Coronary artery (tissue), 2 donors: ENCODE data around the gene NMS.

ENCODE experiments used
- DNase-seq: peaks from one replicate; pipeline ENCODE4 v3.0.0-alpha.2; 2017; ENCODE audit warnings: low spot score
- H3K27ac ChIP-seq, 2 donors: fragments of 200-600 bp; sonication (generic); one replicate each; pipeline ENCODE4 v1.5.1; 2016 to 2019
- H3K4me3 ChIP-seq: fragments of 200-600 bp; sonication (generic); 2 replicates; pipeline ENCODE4 v1.5.1; 2016; ENCODE audit warnings: mild to moderate bottlenecking, moderate library complexity
- TF ChIP-seq, protein P1 (sequence below): fragments of 200-600 bp; sonication (generic); IDR thresholded peaks from one replicate; pipeline ENCODE4 v1.5.1; 2019; ENCODE audit warnings: antibody characterized with exemption

Gene NMS

DNA sequence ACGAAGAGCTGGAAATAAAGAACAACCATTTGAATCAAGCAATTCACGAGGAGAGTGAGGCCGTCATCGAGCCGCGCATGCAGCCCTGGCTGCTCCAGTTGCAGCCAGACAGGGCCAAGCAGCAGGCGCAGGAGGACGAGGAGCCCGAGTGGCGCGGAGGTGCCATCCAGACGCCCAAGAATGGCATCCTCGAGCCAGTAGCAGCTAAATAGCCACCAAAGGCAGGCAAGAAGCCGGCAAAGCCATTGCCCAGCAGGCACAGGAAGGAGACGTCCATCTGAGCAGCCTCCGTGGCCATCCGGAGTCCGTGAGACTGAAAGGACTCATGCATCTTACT is 43.9 kb upstream of the NMS start:
- DNase-seq, result no peak
- H3K27ac ChIP-seq, result no peak overlapping the region
- TF ChIP-seq, protein P1, sequence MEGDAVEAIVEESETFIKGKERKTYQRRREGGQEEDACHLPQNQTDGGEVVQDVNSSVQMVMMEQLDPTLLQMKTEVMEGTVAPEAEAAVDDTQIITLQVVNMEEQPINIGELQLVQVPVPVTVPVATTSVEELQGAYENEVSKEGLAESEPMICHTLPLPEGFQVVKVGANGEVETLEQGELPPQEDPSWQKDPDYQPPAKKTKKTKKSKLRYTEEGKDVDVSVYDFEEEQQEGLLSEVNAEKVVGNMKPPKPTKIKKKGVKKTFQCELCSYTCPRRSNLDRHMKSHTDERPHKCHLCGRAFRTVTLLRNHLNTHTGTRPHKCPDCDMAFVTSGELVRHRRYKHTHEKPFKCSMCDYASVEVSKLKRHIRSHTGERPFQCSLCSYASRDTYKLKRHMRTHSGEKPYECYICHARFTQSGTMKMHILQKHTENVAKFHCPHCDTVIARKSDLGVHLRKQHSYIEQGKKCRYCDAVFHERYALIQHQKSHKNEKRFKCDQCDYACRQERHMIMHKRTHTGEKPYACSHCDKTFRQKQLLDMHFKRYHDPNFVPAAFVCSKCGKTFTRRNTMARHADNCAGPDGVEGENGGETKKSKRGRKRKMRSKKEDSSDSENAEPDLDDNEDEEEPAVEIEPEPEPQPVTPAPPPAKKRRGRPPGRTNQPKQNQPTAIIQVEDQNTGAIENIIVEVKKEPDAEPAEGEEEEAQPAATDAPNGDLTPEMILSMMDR, result no peak
- no peak overlapping the region for H3K4me3 ChIP-seq

DNA sequence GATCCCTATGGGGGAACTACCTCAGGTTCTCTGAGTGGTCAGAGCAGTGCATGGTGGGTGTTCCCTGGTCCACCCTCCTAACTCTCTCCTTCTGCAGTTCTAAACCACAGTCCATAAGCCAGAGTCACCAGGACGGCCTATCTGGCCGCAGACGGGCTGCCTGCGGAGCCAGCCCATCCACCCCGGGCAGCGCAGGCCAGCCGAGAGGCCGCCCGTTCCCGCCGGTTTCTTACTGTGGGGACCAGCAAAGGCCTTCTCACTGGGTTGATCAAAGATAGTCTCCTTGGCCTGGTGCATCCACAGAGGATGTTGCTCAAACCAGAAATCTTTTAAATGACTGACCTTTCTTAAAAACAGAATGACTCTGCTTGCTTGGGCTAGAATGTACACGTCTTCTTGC is 43.2 kb upstream of the NMS start:
- Histone ChIP-seq H3K27ac (no peak overlapping the region), H3K4me3 (no peak overlapping the region)
- TF ChIP-seq, protein P1, result no peak
- DNase-seq, result no peak

DNA sequence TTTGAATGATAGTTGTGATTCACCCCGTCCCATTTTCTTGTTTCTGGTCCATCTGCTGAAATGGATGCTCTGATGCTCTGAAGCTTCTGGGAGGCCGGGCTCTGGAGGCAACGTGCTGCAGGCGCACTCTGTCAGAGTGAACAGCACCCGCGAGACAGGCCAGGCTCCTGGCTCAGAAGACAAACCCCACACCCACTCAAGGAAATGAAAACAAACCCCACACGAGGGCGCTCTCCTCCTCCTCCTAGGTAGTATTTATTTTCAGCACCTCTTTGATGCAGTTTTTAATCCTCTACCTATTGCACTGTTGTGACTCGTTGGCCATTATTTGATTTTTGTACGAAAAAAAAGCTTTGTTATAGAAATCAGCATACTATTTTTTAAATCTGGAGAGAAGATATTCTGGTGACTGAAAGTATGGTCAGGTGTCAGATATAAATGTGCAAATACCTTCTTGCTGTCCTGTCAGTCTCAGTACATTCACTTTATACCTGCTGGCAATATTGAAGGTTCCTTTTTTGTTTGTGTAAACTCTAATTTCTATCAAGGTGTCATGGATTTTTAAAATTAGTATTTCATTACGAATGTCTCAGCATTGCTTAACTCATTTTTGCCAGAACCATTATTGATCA is 42.5 kb upstream of the NMS start:
- no peak overlapping the region for H3K4me3 ChIP-seq
- TF ChIP-seq, protein P1, result no peak
- no peak for DNase-seq
- H3K27ac ChIP-seq, result no peak overlapping the region

DNA sequence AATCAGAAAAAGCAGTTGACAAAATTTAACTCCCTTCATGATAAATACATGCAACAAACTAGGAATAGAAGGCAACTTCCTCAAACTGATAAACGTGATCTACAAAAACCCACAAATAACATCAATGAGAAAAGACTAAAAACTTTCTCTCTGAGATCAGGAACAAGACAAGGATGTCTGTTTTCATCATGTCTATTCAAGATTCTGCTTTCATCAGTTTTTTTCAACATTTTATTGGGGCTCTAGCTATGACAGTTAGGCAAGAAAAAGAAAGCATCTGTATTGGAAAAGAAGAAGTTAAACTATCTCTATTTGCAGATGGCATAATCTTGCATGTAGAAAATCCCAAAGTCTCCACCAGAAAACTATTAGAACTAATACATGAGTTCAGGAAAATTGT is 40.6 kb upstream of the NMS start:
- Histone ChIP-seq H3K4me3 (no peak overlapping the region), H3K27ac (no peak overlapping the region)
- TF ChIP-seq, protein P1, result no peak
- no peak for DNase-seq

DNA sequence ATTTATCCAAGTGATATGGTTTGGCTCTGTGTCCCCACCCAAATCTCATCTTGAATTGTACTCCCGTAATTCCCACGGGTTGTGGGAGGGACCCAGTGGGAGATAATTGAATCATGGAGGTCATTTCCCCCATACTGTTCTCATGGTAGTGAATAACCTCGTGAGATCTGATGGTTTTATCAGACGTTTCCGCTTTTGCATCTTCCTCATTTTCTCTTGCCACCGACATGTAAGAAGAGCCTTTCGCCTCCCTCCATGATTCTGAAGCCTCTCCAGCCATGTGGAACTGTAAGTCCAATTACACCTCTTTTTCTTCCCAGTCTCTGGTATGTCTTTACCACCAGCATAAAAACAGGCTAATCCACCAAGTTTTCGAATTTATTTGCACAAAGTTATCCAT is 32.5 kb upstream of the NMS start:
- TF ChIP-seq, protein P1, result no peak
- Histone ChIP-seq H3K27ac (no peak overlapping the region), H3K4me3 (no peak overlapping the region)
- DNase-seq, result no peak

DNA sequence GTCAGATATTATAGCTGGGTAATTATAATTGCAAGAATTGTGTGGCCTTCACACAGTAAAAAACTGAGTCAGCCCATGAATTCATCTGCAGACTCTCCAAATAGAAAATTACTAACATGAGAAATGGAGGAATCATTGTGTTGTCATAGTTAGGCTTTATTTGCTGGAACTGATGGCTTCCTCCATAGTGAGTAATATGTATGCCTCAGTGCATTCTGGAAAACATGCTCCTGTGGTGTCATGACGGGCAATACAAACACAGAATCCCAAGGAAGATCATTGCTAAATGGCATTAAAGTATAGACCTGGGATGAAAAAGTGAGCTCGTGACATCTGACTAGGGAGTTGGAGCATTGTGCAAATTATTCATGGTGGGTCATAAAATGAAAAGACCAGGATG is 23.6 kb upstream of the NMS start:
- Histone ChIP-seq H3K27ac (no peak overlapping the region), H3K4me3 (no peak overlapping the region)
- TF ChIP-seq, protein P1, result no peak
- no peak for DNase-seq

DNA sequence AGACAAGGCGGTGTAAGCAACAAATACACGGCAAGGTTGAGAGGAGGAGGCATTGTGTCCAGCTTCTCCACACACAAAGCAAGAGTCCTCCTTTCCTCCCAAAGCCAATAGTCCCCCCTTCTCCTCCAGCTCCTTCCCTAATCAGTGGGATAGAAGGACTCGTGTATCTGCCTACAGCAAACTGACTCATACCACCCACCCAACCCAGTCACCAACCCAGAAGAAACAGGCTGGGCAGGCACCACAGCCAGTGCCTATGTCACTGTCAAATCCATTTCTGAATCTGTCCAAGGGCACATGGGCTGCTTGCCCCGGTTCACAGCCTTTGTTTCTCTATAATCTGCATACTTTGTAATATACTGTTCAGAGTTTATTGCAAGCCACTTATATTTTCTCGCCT is 19.2 kb upstream of the NMS start:
- TF ChIP-seq, protein P1, result no peak

More for the DNA sequence above, 19.2 kb upstream of the NMS start:
- Histone ChIP-seq H3K27ac (no peak overlapping the region), H3K4me3 (no peak overlapping the region)
- DNase-seq, result no peak
